Measurements from ENCODE around the gene BOD1.

The BOD1 gene

GRCh38 chr5:173578947-173579615 is 37.4 kb downstream of the BOD1 start:
- DNase-seq (ENCODE audit: low read depth in 1 of 2, low spot score in 1 of 2) = no peak

GRCh38 chr5:173577817-173578216 is 38.6 kb downstream of the BOD1 start:
- no peak for DNase-seq (ENCODE audit: low read depth in 1 of 2, low spot score in 1 of 2)

- no peak for DNase-seq (ENCODE audit: low read depth in 1 of 2, low spot score in 1 of 2)
Measured at GRCh38 chr5:173577166-173577565, 39.3 kb downstream of the BOD1 start.

GRCh38 chr5:173575985-173576384 is 40.5 kb downstream of the BOD1 start:
- no peak for DNase-seq (ENCODE audit: low read depth in 1 of 2, low spot score in 1 of 2)

GRCh38 chr5:173574983-173575382 is 41.5 kb downstream of the BOD1 start:
- DNase-seq (ENCODE audit: low read depth in 1 of 2, low spot score in 1 of 2) = no peak

GRCh38 chr5:173573126-173573960 is 43.1 kb downstream of the BOD1 start:
- DNase-seq (ENCODE audit: low read depth in 1 of 2, low spot score in 1 of 2) = peak; percentile 43 to 48

- no peak for DNase-seq (ENCODE audit: low read depth in 1 of 2, low spot score in 1 of 2)
Measured at GRCh38 chr5:173572431-173573125, 43.9 kb downstream of the BOD1 start.

GRCh38 chr5:173570321-173571090 is 45.9 kb downstream of the BOD1 start:
- no peak for DNase-seq (ENCODE audit: low read depth in 1 of 2, low spot score in 1 of 2)

GRCh38 chr5:173568703-173569102 is 47.7 kb downstream of the BOD1 start:
- no peak for DNase-seq (ENCODE audit: low read depth in 1 of 2, low spot score in 1 of 2)

GRCh38 chr5:173568128-173568527 is 48.3 kb downstream of the BOD1 start:
- DNase-seq (ENCODE audit: low read depth in 1 of 2, low spot score in 1 of 2) = no peak

GRCh38 chr5:173567548-173567947 is 48.9 kb downstream of the BOD1 start:
- no peak for DNase-seq (ENCODE audit: low read depth in 1 of 2, low spot score in 1 of 2)

- no peak for DNase-seq (ENCODE audit: low read depth in 1 of 2, low spot score in 1 of 2)
Measured at GRCh38 chr5:173565491-173566072, 50.9 kb downstream of the BOD1 start.

- DNase-seq (ENCODE audit: low read depth in 1 of 2, low spot score in 1 of 2) = no peak
Measured at GRCh38 chr5:173564106-173564505, 52.3 kb downstream of the BOD1 start.

GRCh38 chr5:173563246-173563645 is 53.2 kb downstream of the BOD1 start:
- no peak for DNase-seq (ENCODE audit: low read depth in 1 of 2, low spot score in 1 of 2)

GRCh38 chr5:173562451-173562850 is 54.0 kb downstream of the BOD1 start:
- DNase-seq (ENCODE audit: low read depth in 1 of 2, low spot score in 1 of 2) = no peak

Data from activated CD4-positive, alpha-beta T cell treated with anti-CD3 and anti-CD28 coated beads, Interleukin-2, amount 50 U/mL, for 24 hours (primary cell).